ENCODE measurements around the gene SLC39A12.

Gene SLC39A12

GRCh38 chr10:18086746-18087145 lies 135.0 kb downstream of the SLC39A12 start:
- no peak overlapping the region for H3K27ac ChIP-seq
- no peak for TF ChIP-seq CTCF (IDR thresholded peaks at IDR 0.05)
- H2AFZ ChIP-seq, result no peak overlapping the region
- H3K79me2 ChIP-seq, result no peaks in the 10 kb centered on the region
- no peak overlapping the region for H3K4me2 ChIP-seq (ENCODE audit: low read length)
- H3K4me1 ChIP-seq, result no peaks in the 10 kb centered on the region
- H3K4me3 ChIP-seq (ENCODE audit: low read depth, low read length), result no peak overlapping the region
- H3K9me3 ChIP-seq (ENCODE audit: control insufficient read depth, low read length), result no peaks in the 10 kb centered on the region
- no peaks in the 10 kb centered on the region for H3K27me3 ChIP-seq (ENCODE audit: control insufficient read depth, insufficient read depth, low read length)
- no peak overlapping the region for H3K9ac ChIP-seq
- no peaks in the 10 kb centered on the region for H3K36me3 ChIP-seq (ENCODE audit: control insufficient read depth, insufficient read depth, low read length)

GRCh38 chr10:18087355-18087754 lies 135.6 kb downstream of the SLC39A12 start:
- Histone ChIP-seq H3K36me3 (ENCODE audit: control insufficient read depth, insufficient read depth, low read length) (no peaks in the 10 kb centered on the region), H3K79me2 (no peaks in the 10 kb centered on the region), H3K9ac (no peak overlapping the region), H3K9me3 (ENCODE audit: control insufficient read depth, low read length) (no peaks in the 10 kb centered on the region), H3K27ac (no peak overlapping the region), H3K4me2 (ENCODE audit: low read length) (no peak overlapping the region), H2AFZ (no peak overlapping the region), H3K27me3 (ENCODE audit: control insufficient read depth, insufficient read depth, low read length) (no peaks in the 10 kb centered on the region), H3K4me3 (ENCODE audit: low read depth, low read length) (no peak overlapping the region), H3K4me1 (no peaks in the 10 kb centered on the region)
- no peak for TF ChIP-seq CTCF (IDR thresholded peaks at IDR 0.05)
